ENCODE data around the gene ASIC3.
A peak's percentile ranks its signal among the peaks of the same experiment; 100 is the strongest.

Gene ASIC3

GRCh38 chr7:151077705-151078232 is 29.4 kb downstream of the ASIC3 start:
- no peak overlapping the region for H3K4me3 ChIP-seq (ENCODE audit: low read depth, low read length)
- TF ChIP-seq, protein P1, sequence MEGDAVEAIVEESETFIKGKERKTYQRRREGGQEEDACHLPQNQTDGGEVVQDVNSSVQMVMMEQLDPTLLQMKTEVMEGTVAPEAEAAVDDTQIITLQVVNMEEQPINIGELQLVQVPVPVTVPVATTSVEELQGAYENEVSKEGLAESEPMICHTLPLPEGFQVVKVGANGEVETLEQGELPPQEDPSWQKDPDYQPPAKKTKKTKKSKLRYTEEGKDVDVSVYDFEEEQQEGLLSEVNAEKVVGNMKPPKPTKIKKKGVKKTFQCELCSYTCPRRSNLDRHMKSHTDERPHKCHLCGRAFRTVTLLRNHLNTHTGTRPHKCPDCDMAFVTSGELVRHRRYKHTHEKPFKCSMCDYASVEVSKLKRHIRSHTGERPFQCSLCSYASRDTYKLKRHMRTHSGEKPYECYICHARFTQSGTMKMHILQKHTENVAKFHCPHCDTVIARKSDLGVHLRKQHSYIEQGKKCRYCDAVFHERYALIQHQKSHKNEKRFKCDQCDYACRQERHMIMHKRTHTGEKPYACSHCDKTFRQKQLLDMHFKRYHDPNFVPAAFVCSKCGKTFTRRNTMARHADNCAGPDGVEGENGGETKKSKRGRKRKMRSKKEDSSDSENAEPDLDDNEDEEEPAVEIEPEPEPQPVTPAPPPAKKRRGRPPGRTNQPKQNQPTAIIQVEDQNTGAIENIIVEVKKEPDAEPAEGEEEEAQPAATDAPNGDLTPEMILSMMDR (IDR thresholded peaks at IDR 0.05; ENCODE audit: low read depth, low read length) = no peak

DNA sequence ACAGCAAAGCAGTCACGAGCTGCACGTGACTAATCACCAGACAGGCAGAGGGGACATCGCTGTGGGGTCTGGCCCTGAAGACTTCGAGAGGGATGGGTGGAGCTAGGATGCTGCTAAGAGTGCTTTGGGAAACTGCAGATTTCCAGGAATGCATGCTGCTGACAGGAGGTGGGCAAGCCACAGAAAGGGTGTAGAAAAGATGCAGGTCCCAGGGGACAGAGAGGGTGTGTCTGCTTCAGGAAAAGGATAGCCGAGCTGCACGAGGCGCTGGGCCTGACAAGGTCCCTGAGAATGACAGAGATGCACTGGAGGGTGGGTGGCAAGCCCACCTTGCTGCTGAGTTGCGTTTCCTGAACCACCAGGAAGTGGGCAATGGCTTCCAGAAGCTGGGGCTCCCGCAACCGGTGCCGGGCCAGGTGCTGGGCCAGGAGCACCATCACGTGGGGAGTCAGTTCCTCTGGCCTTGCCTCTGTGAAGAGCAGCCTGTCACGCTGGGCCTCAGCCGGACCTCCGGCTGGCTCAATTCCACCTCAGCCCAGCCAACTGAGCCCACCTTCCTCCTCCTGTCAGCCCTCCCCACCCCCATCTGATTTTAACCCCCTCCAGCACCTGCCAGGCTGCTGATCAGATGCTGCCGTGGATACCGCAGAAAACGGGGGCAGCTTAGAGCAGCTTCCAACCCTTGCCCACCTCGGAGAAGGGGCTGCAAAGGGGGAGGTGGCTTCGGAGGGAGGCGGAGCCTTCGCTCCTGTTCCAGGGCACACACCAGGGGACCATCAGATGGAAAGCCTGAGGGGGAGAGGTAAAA is 30.1 kb downstream of the ASIC3 start:
- H3K4me3 ChIP-seq (ENCODE audit: low read depth, low read length) = no peak overlapping the region
- TF ChIP-seq, protein P1 (IDR thresholded peaks at IDR 0.05; ENCODE audit: low read depth, low read length) = no peak

DNA sequence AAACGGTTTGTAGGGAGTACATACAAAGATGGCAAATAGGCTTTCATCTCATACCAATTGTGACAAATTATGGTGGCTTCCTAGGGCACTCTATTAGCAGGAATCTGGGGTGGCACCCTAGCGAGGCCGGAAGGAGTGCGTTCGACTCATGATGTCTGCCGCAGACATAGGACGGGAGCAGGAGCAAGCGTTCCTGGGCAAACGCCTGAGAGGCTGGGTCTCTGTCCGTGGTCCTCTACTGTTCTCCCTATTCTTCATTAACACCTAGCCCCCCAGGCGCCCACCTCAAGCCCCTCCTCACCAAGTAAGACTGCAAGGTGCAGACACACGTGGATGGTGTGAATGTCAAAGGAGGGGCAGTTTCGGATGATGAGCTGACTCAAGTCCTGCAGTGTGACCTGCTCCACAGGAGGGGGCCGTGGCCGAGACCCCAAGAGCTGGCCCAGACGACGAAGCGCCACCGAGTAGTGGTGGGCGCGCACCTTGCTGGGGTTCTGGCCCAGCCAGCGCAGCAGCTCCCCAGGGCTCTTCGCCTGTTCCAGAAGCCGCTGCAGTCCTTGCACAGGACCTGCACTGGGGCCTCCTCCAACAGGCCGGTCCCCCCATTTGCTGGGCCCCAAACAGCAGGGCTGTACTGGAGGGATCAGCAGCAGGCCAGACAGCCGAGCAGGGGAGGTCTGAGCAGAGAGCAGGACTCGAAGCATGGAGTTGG is 31.0 kb downstream of the ASIC3 start:
- TF ChIP-seq, protein P1 (IDR thresholded peaks at IDR 0.05; ENCODE audit: low read depth, low read length) = no peak
- peak overlapping the region; percentile 88 for H3K4me3 ChIP-seq (ENCODE audit: low read depth, low read length)

- TF ChIP-seq, protein P1 (IDR thresholded peaks at IDR 0.05; ENCODE audit: low read depth, low read length) = no peak
- H3K4me3 ChIP-seq (ENCODE audit: low read depth, low read length) = peak overlapping the region; percentile 88
Observed at GRCh38 chr7:151080067-151080521, 31.8 kb downstream of the ASIC3 start.

GRCh38 chr7:151080522-151081169 is 32.3 kb downstream of the ASIC3 start, which contains the start of gene FASTK:
Gene FASTK (minus strand): TSS chr7:151080809. CDS start chr7:151080766, 43 bp downstream.
- H3K4me3 ChIP-seq (ENCODE audit: low read depth, low read length) = peak within 1 kb of the TSS; percentile 88
- TF ChIP-seq, protein P1 (IDR thresholded peaks at IDR 0.05; ENCODE audit: low read depth, low read length) = no peak

DNA sequence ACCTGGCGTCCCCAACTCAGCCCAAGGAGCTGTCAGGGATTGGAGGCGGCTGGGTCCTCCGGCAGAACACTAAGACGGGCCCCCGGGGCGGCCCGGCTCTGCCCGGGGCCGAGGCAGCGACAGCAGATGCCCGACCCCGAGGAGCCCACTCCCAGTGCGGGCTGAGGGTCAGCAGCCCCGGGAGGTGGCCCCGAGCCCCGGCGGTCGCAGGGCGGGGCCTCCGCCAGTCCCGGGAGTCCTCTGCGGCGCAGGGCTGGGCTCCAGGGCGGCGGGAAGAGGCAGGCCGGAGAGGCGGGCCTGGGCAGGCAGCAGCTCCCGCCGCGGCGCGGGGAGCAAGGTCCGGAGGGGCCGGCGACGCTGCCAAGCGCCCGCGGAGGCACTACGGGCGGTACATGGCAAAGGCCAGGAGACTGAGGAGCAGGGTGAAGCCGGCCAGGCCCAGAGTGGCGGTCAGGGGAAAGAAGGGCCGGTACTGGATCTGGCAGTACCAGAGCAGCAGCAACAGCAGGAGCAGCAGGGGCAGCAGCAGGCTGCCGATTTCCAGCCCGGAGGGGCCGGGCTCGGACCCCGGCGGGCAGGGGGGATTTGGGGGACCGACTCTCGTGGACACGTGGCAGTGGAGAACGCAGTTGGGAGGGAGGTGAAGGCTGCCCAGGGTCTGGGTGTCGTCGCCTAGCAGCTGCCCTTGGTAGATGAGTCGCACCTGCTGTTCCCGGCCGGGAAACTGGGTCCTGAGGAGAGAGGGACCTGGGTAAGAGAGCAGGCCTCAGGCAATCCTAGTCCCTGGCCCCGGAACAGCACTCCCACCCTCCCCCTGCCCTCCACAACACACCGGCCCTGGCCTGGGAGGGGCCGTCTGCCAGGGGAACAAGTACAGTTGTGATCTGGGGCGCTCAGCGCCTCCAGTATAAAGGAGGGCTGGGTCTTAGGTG is 33.1 kb downstream of the ASIC3 start:
- TF ChIP-seq, protein P1 (IDR thresholded peaks at IDR 0.05; ENCODE audit: low read depth, low read length) = no peak

More for the DNA sequence above, 33.1 kb downstream of the ASIC3 start:
- peak overlapping the region; percentile 88 for H3K4me3 ChIP-seq (ENCODE audit: low read depth, low read length)
